H9 (cell line): ENCODE results near the gene ADAMTSL4. TPM values are rescaled to one million over a fixed set of nuclear protein-coding genes. Genes with fewer than 3 reads are reported as not detected.

Experiments
- DNase-seq: peaks from one replicate; pipeline ENCODE4 v3.0.0-alpha.2; 2017
- H2AFZ ChIP-seq: one replicate; pipeline ENCODE4 v1.6.1; 2013; ENCODE audit warnings: mild to moderate bottlenecking, low read length, control low read depth, moderate library complexity
- H2AK5ac ChIP-seq: 2 replicates; pipeline ENCODE4 v1.6.1; 2013; ENCODE audit warnings: low read length, control low read depth, mixed read lengths; ENCODE audit not compliant: insufficient read length
- H2BK120ac ChIP-seq: one replicate; pipeline ENCODE4 v1.6.1; 2013; ENCODE audit warnings: low read depth, mild to moderate bottlenecking, low read length, control low read depth, inconsistent platforms; ENCODE audit not compliant: poor library complexity, severe bottlenecking
- H2BK12ac ChIP-seq: 2 replicates; pipeline ENCODE4 v1.6.1; 2013; ENCODE audit warnings: low read length, control low read depth, mixed read lengths, low read depth; ENCODE audit not compliant: insufficient read length
- H2BK15ac ChIP-seq: 2 replicates; pipeline ENCODE4 v1.6.1; 2013; ENCODE audit warnings: low read depth, low read length, control low read depth
- H2BK20ac ChIP-seq: one replicate; pipeline ENCODE4 v1.6.1; 2013; ENCODE audit warnings: low read depth, mild to moderate bottlenecking, low read length, control low read depth, inconsistent platforms; ENCODE audit not compliant: poor library complexity, severe bottlenecking
- H2BK5ac ChIP-seq: 2 replicates; pipeline ENCODE4 v1.6.1; 2013; ENCODE audit warnings: low read length, control low read depth, mixed read lengths; ENCODE audit not compliant: insufficient read length
- H3K14ac ChIP-seq: 2 replicates; pipeline ENCODE4 v1.6.1; 2013; ENCODE audit warnings: low read length, control low read depth; ENCODE audit not compliant: insufficient read depth
- H3K18ac ChIP-seq: 2 replicates; pipeline ENCODE4 v1.6.1; 2013; ENCODE audit warnings: low read depth, mild to moderate bottlenecking, mixed read lengths, low read length, control low read depth; ENCODE audit not compliant: insufficient read length
- H3K23ac ChIP-seq: 2 replicates; pipeline ENCODE4 v1.6.1; 2013; ENCODE audit warnings: low read length, control low read depth, mixed read lengths, low read depth; ENCODE audit not compliant: insufficient read length
- H3K23me2 ChIP-seq: 2 replicates; pipeline ENCODE4 v1.6.1; 2013; ENCODE audit warnings: low read depth, mild to moderate bottlenecking, mixed read lengths, low read length, control low read depth; ENCODE audit not compliant: insufficient read length, poor library complexity, severe bottlenecking
- H3K27ac ChIP-seq: 2 replicates; pipeline ENCODE4 v1.5.1; 2013; ENCODE audit warnings: low read length, control low read depth, mixed read lengths, low read depth; ENCODE audit not compliant: insufficient read length
- H3K27me3 ChIP-seq: 2 replicates; pipeline ENCODE4 v1.6.1; 2013; ENCODE audit warnings: low read length, control low read depth, inconsistent platforms; ENCODE audit not compliant: insufficient read depth
- H3K4ac ChIP-seq: 2 replicates; pipeline ENCODE4 v1.6.1; 2013; ENCODE audit warnings: low read depth, mild to moderate bottlenecking, control low read depth, inconsistent platforms, low read length, moderate library complexity
- H3K4me1 ChIP-seq: 2 replicates; pipeline ENCODE4 v1.6.1; 2013; ENCODE audit warnings: low read length, control low read depth, inconsistent platforms; ENCODE audit not compliant: insufficient read depth
- H3K4me2 ChIP-seq: 2 replicates; pipeline ENCODE4 v1.6.1; 2013; ENCODE audit warnings: low read length, control low read depth, mixed read lengths; ENCODE audit not compliant: insufficient read length, insufficient read depth
- H3K56ac ChIP-seq: 2 replicates; pipeline ENCODE4 v1.6.1; 2013; ENCODE audit warnings: low read depth, mild to moderate bottlenecking, mixed read lengths, low read length, control low read depth; ENCODE audit not compliant: insufficient read length
- H3K79me1 ChIP-seq: 2 replicates; pipeline ENCODE4 v1.6.1; 2013; ENCODE audit warnings: low read depth, mild to moderate bottlenecking, moderate library complexity, low read length, control low read depth, inconsistent platforms; ENCODE audit not compliant: insufficient read depth, poor library complexity, severe bottlenecking
- H3K79me2 ChIP-seq: 2 replicates; pipeline ENCODE4 v1.6.1; 2013; ENCODE audit warnings: low read length, control low read depth, inconsistent platforms; ENCODE audit not compliant: insufficient read depth
- H3K9ac ChIP-seq: 2 replicates; pipeline ENCODE4 v1.6.1; 2013; ENCODE audit warnings: low read length, control low read depth, mixed read lengths; ENCODE audit not compliant: insufficient read length; ENCODE audit errors: extremely low read depth
- H3K9me3 ChIP-seq: one replicate; pipeline ENCODE4 v1.6.1; 2013; ENCODE audit warnings: low read depth, low read length, inconsistent platforms; ENCODE audit not compliant: control insufficient read depth
- H3T11ph ChIP-seq: one replicate; pipeline ENCODE4 v1.6.1; 2013; ENCODE audit warnings: mild to moderate bottlenecking, low read length, control low read depth, inconsistent platforms
- H4K20me1 ChIP-seq: one replicate; pipeline ENCODE4 v1.6.1; 2013; ENCODE audit not compliant: control insufficient read depth, insufficient read length, insufficient read depth
- H4K5ac ChIP-seq: 2 replicates; pipeline ENCODE4 v1.6.1; 2013; ENCODE audit warnings: low read depth, mild to moderate bottlenecking, mixed read lengths, low read length, control low read depth; ENCODE audit not compliant: insufficient read length
- H4K8ac ChIP-seq: replicated peaks from 2 replicates; pipeline ENCODE4 v1.6.1; 2013; ENCODE audit warnings: low read length, control low read depth, mixed read lengths, low read depth; ENCODE audit not compliant: insufficient read length
- H4K91ac ChIP-seq: 2 replicates; pipeline ENCODE4 v1.6.1; 2013; ENCODE audit warnings: low read depth, mild to moderate bottlenecking, moderate library complexity, mixed read lengths, low read length, control low read depth; ENCODE audit not compliant: insufficient read length
- H3K27ac Mint-ChIP-seq, 3 experiments: 2 replicates in 2 of 3; 3 replicates in 1 of 3; pipeline ENCODE4 v1.8.0; 2020 to 2021; ENCODE audit warnings: mixed read lengths in 3 of 3, mild to moderate bottlenecking in 1 of 3, moderate library complexity in 1 of 3
- H3K27me3 Mint-ChIP-seq: 2 replicates; pipeline ENCODE4 v1.8.0; 2021; ENCODE audit warnings: low read depth, mild to moderate bottlenecking, moderate library complexity, mixed read lengths
- H3K36me3 Mint-ChIP-seq, 3 experiments: 2 replicates in 2 of 3; 3 replicates in 1 of 3; pipeline ENCODE4 v1.8.0; 2020 to 2021; ENCODE audit warnings: low read depth in 3 of 3, mixed read lengths in 3 of 3; ENCODE audit not compliant: insufficient read depth in 1 of 3
- H3K4me1 Mint-ChIP-seq, 2 experiments: 2 replicates each; pipeline ENCODE4 v1.8.0; 2020; ENCODE audit warnings: mixed read lengths in 2 of 2
- H3K4me3 Mint-ChIP-seq, 2 experiments: 2 replicates in 1 of 2; 3 replicates in 1 of 2; pipeline ENCODE4 v1.8.0; 2020 to 2021; ENCODE audit warnings: mild to moderate bottlenecking in 2 of 2, mixed read lengths in 2 of 2, moderate library complexity in 1 of 2
- H3K9me3 Mint-ChIP-seq, 2 experiments: 2 replicates in 1 of 2; 3 replicates in 1 of 2; pipeline ENCODE4 v1.8.0; 2020; ENCODE audit warnings: mild to moderate bottlenecking in 2 of 2, mixed read lengths in 2 of 2, moderate library complexity in 1 of 2
- CTCF ChIP-seq: fragments of 200-600 bp; sonication (generic); conservative IDR thresholded peaks from 3 replicates; pipeline ENCODE4 v1.8.0; 2021; ENCODE audit warnings: antibody characterized with exemption, mild to moderate bottlenecking
- WGBS: extraction: QIAGEN DNeasy Blood & Tissue Kit; methylation state at CpG from one replicate; pipeline ENCODE4 v1.1.7; 2013; ENCODE audit warnings: missing lambda C conversion rate, low lambda C conversion rate, mixed read lengths; ENCODE audit not compliant: insufficient read length; ENCODE audit errors: extremely low coverage; 5-methylcytosine and 5-hydroxymethylcytosine counted together
- total RNA-seq: library from RNA; stranded (reverse); gene quantifications from 2 replicates; pipeline ENCODE4 v1.2.1, GENCODE V29; 2021

Gene ADAMTSL4
- total RNA-seq, 1 experiment from 2014 or later: 6.1 TPM

DNA sequence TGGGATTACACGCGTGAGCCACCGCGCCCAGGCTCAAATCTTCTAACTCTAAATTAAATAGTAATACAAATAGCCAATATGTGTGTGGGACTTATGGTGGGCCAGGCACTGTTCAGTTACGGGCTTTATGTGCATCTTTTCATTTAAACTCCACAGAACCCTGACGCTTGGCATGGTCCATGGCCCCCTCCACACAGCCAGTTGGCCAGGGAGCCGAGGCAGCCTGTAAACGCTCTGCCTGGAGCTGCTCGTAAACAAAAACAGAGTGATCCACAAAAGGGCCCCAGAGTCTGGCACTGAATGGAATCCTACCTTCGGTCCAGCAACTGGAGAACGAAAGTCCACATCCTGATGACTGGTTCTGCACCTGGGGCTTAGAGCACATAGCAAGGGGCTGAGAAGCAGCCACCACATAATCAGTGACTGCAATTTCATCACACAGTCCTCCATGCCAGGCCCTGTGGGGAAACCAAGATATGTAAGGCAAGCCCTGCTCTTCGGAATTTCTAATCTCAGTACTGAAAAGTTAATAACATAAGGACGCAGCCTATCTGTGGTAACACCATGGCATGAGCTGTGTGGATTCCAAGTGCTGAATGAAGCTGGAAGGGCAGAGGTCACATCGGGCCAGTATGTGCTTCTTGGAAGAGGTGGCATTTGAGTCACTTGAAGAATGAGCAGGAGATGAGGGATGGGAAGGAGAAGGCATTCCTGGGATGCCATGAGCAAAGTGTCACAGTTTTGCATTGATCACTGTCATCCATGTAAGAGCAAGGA is 13.5 kb upstream of the ADAMTSL4 start:
- no peak overlapping the region for H3K56ac ChIP-seq
- H3K4me2 ChIP-seq: no peak overlapping the region
- Mint-ChIP-seq H3K4me3 (no peak overlapping the region), H3K27me3 (no peaks in the 10 kb centered on the region; the same call in 1 of the 2 replicates), H3K9me3 (no peaks in the 10 kb centered on the region), H3K27ac (no peak overlapping the region), H3K36me3 (no peaks in the 10 kb centered on the region), H3K4me1 (peaks cover 14 to 29% of the 10 kb centered on the region in 2 experiments)
- H3K27ac ChIP-seq: no peak overlapping the region
- no peaks in the 10 kb centered on the region for H3K23me2 ChIP-seq
- no peak overlapping the region for H3K18ac ChIP-seq
- H2AFZ ChIP-seq: no peak overlapping the region
- H3K27me3 ChIP-seq: no peaks in the 10 kb centered on the region
- no peak overlapping the region for H2BK15ac ChIP-seq
- H2AK5ac ChIP-seq: no peak overlapping the region
- no peaks in the 10 kb centered on the region; the same call in 1 of the 2 replicates for H3K4me1 ChIP-seq
- no peak overlapping the region for H3K9ac ChIP-seq
- no peak overlapping the region for H2BK20ac ChIP-seq
- no peak overlapping the region for H3T11ph ChIP-seq
- H3K79me2 ChIP-seq: no peaks in the 10 kb centered on the region
- H3K9me3 ChIP-seq: no peaks in the 10 kb centered on the region
- H3K79me1 ChIP-seq: no peaks in the 10 kb centered on the region
- H2BK5ac ChIP-seq: no peak overlapping the region
- H2BK12ac ChIP-seq: no peak overlapping the region
- no peak overlapping the region for H4K8ac ChIP-seq
- H3K14ac ChIP-seq: no peak overlapping the region
- no peak overlapping the region for H3K4ac ChIP-seq
- peak; percentile 32 for DNase-seq
- no peak overlapping the region for H3K23ac ChIP-seq
- WGBS: no CpG with 5 or more reads among the region's 14 CpGs
- no peak for TF ChIP-seq CTCF
- H4K5ac ChIP-seq: no peak overlapping the region
- H2BK120ac ChIP-seq: no peak overlapping the region
- H4K20me1 ChIP-seq: no peaks in the 10 kb centered on the region
- H4K91ac ChIP-seq: no peak overlapping the region
